ENCODE measurements around the gene EXOSC10. TPM values are rescaled to one million over a fixed set of nuclear protein-coding genes. Genes with fewer than 3 reads are reported as not detected.
"Not testable (repeated sequence)": the region's sequence is repeated elsewhere in the genome, so short reads cannot be mapped to it uniquely, and the experiment has no call there.

The EXOSC10 gene
- total and polyA plus RNA-seq, 12 donors = 25.5 to 107 (median 41.1) TPM

DNA sequence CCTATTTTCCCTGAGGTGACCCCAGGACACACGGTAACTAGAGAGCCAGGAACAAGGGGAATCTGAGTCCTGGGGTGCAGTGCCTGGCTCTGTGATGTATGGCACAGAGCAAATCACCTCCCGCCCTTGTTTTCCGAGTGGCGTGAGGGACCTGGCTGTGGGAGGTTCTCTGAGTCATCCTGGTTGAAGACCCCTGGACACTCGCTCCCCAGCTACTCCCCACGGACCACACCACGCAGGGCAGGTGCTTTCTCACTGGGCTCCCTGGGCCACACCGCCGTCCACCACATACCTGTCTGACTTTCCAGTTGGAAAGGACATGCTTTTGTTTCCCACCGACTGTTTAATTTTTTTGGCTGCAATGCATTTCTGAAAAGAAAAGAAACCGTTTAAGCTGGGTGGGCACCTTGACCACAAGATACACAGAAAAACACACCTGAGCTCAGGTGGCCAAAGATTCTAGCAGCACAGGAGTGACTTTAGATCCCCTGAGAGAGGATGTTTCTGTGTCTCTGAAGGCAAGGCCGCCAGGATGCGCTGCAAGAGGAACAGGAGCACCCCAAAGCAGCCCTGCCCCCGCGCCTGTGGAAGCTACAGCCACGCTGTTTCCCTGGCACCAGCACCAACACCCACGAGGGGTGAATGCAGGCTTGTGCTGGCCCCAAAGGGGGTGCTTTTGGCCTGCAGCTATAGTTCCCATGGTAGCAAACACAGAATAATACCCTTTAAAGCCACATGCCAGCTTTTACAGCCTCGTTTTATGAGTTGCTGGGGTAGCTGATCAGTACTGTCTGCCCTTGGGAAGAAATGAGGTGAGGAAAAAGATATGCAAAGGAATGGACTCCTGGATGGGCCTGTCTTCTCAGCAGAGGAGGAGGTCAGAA lies 31.7 kb downstream of the EXOSC10 start:
- no peaks in the 10 kb centered on the region for H3K4me1 ChIP-seq (replicated peaks in 1 of 2)
- H3K36me3 ChIP-seq (replicated peaks in 1 of 2) = peaks cover 0 to 90% of the 10 kb centered on the region in 2 donors
- no peak overlapping the region for H3K27ac ChIP-seq
- DNase-seq = peak in 2 of 7 donors; percentile 9 to 12
- no peaks in the 10 kb centered on the region for H3K9me3 ChIP-seq (replicated peaks in 1 of 3)
- intact Hi-C loops (cut with DNase I) = no loop called here
- no peaks in the 10 kb centered on the region for H3K27me3 ChIP-seq
- no peak for TF ChIP-seq CTCF (IDR thresholded peaks at IDR 0.05)
- no peak for TF ChIP-seq POLR2A (IDR thresholded peaks at IDR 0.05)
- H3K4me3 ChIP-seq = no peak overlapping the region
- WGBS, 4 donors = 89 to 95% (median 89%) methylated on average over 12 to 18 of the region's 18 CpGs

GRCh38 chr1:11065796-11066195 lies 33.9 kb downstream of the EXOSC10 start:
- peaks cover 4 to 9% of the 10 kb centered on the region in 2 donors for H3K4me1 ChIP-seq (replicated peaks in 1 of 2)
- peaks cover 0 to 68% of the 10 kb centered on the region in 2 donors for H3K36me3 ChIP-seq (replicated peaks in 1 of 2)
- 97 to 100% (median 100%) methylated on average over 1 of the region's 1 CpG for WGBS, 4 donors
- no peaks in the 10 kb centered on the region for H3K9me3 ChIP-seq (replicated peaks in 1 of 3)
- H3K27me3 ChIP-seq = no peaks in the 10 kb centered on the region
- TF ChIP-seq CTCF (IDR thresholded peaks at IDR 0.05) (no peak), POLR2A (IDR thresholded peaks at IDR 0.05) (no peak)
- no peak overlapping the region for H3K4me3 ChIP-seq
- H3K27ac ChIP-seq = no peak overlapping the region
- intact Hi-C loops (cut with DNase I) = no loop called here
- no peak for DNase-seq

DNA sequence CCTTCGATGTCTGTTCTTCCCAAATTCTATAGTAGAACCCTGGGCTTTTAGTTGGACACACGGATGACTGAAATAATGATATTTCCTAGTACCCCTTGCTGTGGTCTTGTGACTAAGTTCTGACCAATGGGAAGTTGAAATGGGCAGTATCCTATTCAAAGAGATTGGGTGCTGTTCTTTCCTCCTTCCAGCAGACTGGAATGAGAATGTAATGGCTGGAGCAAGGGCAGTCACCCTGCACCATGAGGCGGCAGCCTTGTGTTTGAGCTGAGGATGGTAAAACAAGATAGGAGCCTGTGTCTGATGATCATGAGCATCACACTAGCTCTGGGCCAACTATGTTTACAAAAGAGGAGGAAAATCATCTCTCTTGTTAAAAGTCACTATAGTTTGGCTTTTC lies 34.7 kb downstream of the EXOSC10 start:
- H3K36me3 ChIP-seq (replicated peaks in 1 of 2) = peaks cover 0 to 60% of the 10 kb centered on the region in 2 donors
- WGBS, 4 donors = 96 to 100% (median 98%) methylated on average over 3 of the region's 3 CpGs

GRCh38 chr1:11063937-11064537 lies 35.6 kb downstream of the EXOSC10 start:
- 85 to 91% (median 90%) methylated on average over 15 to 18 of the region's 18 CpGs for WGBS, 4 donors
- H3K27me3 ChIP-seq; H3K4me3 ChIP-seq; intact Hi-C loops (cut with DNase I); H3K27ac ChIP-seq; DNase-seq; H3K9me3 ChIP-seq (replicated peaks in 1 of 3): not testable (repeated sequence)
- H3K4me1 ChIP-seq (replicated peaks in 1 of 2) = peaks cover 10 to 16% of the 10 kb centered on the region in 2 donors
- H3K36me3 ChIP-seq (replicated peaks in 1 of 2) = peaks cover 0 to 51% of the 10 kb centered on the region in 2 donors

More for the DNA sequence above, 34.7 kb downstream of the EXOSC10 start:
- TF ChIP-seq CTCF (IDR thresholded peaks at IDR 0.05) = no peak
- TF ChIP-seq POLR2A (IDR thresholded peaks at IDR 0.05) = no peak
- Histone ChIP-seq H3K4me3 (no peak overlapping the region), H3K27ac (no peak overlapping the region), H3K4me1 (replicated peaks in 1 of 2) (peaks cover 7 to 11% of the 10 kb centered on the region in 2 donors), H3K9me3 (replicated peaks in 1 of 3) (no peaks in the 10 kb centered on the region), H3K27me3 (no peaks in the 10 kb centered on the region)
- intact Hi-C loops (cut with DNase I) = no loop called here
- no peak for DNase-seq

All from adrenal gland (tissue), 12 donors.